Islet precursor cell (in vitro differentiated cells): ENCODE measurements around the gene ZNF488.
A peak's percentile ranks its signal among the peaks of the same experiment; 100 is the strongest.

ENCODE experiments used
- DNase-seq: peaks from one replicate; pipeline ENCODE4 v3.0.0-alpha.2; 2018

ZNF488 gene

GRCh38 chr10:47381427-47382379 is 2.4 kb downstream of the ZNF488 start:
- peak; percentile 40 for DNase-seq

DNA sequence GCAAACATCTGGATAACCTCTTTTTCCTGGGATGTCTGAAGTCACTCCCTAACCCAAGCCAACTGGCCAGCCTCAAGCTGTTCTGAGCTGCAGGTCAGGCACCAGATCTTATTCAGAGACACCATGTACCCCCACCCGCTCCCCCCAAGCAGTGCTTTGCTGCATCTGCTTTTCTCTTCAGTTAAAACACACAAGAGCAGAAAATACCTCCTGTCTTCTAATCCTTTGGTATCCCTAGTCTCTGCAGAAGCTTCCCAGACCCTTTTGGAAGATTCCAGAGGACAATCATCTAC is 3.0 kb downstream of the ZNF488 start:
- DNase-seq, result no peak

DNA sequence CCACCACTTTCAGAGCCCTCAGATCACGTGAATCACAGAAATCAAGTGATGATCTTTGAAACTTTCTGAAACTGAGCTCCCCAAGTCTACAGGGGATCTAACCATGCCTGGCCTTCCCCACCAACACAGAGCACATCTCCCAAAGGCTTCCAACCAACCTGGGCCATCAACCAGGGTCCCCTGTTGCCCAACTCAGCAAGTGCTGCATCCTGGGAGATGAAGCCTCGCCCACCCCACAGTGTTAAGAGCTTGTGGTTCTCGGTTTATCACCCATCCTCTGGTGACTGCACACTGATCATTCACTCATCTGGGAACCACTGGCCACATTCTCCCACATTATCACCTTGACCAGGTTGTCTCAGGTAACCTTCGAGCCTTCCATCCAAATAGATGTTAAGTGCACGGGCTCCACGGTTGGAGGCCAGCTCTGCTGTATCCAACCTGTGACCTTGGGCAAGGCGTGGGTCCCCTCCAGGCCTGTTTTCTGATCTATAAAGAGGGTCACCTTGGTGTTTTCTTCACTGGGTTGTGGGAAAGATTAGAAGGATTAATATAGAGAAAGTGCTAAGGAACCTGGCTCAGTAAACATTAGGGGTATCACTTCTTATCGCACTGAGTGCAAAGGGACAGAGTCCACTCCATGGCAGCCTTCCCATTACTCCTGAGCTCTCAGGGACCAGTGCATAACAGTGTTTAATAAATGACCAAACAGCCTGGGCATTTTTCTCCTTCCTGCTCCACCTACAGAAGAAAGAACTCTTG is 3.6 kb downstream of the ZNF488 start:
- DNase-seq, result peak; percentile 35

DNA sequence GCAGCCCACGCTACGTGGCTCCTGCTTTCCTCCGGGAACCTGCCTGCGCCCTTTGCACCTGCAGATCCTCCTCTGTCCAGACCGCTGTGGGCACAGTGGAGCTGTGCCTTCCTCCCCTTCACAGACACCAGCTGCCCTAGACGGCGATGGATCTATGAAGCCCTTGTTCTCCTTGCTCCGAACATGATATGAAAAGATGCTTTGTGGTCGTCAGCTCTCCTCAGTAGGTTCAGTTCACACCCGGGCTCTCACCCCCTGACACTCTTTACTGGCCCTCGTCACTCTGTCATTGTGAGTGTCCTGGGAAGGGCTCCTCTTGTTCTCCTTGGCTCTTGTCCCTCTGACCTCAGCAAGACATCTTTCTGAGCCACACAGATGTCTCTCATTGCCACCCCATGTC is 4.2 kb downstream of the ZNF488 start:
- DNase-seq, result peak; percentile 38

- no peak for DNase-seq
Measured at GRCh38 chr10:47379445-47379785, 4.7 kb downstream of the ZNF488 start.

- DNase-seq, result peak; percentile 41
Measured at GRCh38 chr10:47378606-47379444, 5.3 kb downstream of the ZNF488 start.

GRCh38 chr10:47378183-47378510 is 5.9 kb downstream of the ZNF488 start:
- DNase-seq, result no peak

GRCh38 chr10:47376522-47377220 is 7.4 kb downstream of the ZNF488 start:
- DNase-seq, result peak; percentile 47

GRCh38 chr10:47374611-47375536 is 9.2 kb downstream of the ZNF488 start:
- peak; percentile 34 for DNase-seq

DNA sequence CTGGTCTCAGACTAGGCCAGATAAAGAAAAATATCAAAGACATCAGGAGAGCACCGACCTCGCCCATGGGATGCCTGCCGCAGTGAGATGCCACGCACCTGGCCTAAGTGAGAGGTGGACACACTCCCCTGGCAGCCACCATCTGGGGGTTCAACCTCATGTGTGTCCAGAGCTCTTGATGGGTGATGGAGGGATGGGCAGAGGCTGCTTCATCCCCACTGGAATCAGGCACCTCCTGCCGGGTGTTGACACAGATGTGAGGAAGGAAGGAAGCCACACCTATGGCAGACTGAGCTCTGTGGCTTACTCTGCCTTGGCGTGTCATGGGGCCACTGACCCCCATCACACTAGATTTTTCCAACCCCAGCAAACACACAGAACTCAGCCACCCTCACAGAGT is 11.4 kb downstream of the ZNF488 start:
- DNase-seq, result peak; percentile 19

GRCh38 chr10:47371629-47372485 is 12.2 kb downstream of the ZNF488 start:
- peak; percentile 40 for DNase-seq

DNA sequence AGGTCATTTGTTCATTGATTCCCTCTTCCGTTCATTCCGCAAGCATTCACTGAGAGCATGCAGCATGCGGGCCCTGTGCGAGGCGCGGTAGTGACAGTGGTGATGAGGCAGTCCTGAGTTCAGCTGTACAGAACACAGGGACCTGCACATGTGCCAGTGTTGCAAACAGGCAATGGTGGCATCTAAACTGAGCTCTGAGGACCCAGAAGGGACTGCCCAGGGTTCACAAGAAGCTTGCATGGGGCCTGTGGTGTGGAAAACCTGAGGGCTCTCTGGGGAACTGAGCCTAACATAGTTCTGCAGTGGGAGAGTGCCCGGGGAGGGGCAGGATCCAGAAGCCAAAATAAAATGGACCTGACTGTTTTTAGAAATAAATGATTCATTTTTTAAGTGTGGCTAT is 13.2 kb downstream of the ZNF488 start:
- peak; percentile 34 for DNase-seq

- DNase-seq, result peak; percentile 33
Measured at GRCh38 chr10:47370015-47370767, 13.9 kb downstream of the ZNF488 start.

GRCh38 chr10:47369251-47369894 is 14.7 kb downstream of the ZNF488 start:
- DNase-seq, result peak; percentile 45

DNA sequence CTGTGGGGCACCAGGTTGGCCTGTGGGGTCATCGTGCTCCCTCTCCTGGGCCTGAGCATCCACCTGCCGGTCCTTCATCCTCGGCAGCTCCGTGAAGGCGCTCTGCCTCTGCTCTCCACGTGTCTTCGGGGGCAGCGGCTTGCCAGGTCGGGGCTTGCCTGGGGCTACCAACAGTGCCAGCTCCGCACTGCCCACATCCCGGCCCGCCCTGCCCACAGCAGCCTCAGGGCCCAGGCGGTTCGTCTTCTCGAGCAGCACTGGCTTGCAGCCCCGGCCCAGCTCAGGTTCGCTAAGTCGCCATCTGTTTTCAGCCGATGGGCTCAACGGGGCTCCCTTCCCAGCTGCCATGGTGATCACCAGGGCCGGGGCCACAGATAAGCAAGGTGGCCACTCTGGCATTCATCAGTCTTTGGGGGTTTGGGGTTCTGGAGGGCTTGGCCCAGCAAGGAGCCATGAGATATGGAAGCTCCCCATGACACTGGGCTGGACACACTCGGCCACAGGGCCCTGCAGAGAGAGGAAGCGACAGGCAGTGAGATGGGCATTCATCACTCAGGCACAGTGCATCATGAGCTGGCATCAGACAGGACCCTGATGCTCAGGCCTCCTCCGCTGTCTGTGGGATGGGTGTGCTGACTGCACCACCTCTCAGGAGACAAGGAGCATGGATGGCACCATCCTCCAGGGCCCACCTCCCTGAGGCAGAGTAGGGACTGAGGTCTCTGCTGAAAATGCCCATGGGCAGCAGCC is 15.5 kb downstream of the ZNF488 start:
- DNase-seq, result peak; percentile 43

GRCh38 chr10:47367646-47368045 is 16.4 kb downstream of the ZNF488 start:
- peak; percentile 18 for DNase-seq

- peak; percentile 24 for DNase-seq
Measured at GRCh38 chr10:47366731-47367460, 17.2 kb downstream of the ZNF488 start.

DNA sequence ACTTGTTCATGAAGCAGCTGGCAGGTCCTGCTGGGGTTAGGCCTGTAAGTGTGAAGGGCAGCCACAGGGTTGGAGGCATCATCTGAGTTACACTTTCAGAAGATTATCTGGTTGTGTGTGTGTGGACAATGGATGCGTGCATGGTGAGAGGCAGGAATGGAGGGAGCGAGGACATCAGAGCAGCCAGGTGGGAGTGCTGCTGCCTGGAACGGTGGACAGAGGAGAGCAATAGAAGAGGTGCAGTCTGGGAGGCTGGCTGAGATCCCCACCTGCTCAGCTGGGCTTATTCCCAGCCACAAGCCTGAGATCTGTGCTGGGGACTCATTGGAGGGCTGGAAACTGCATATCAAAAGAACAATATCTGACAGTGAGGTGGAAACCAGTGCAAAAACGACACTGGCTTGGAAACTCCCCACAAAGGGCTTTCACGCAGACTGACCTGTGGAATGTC is 17.9 kb downstream of the ZNF488 start:
- DNase-seq, result peak; percentile 30
